Measurements from ENCODE around the gene RNF175. TPM values are rescaled to one million over a fixed set of nuclear protein-coding genes. Genes with fewer than 3 reads are reported as not detected.

Gene RNF175
- polyA plus RNA-seq, 1 donor from 2014 or later = 30.1 TPM

- TF ChIP-seq EP300 (conservative IDR thresholded peaks at IDR 0.05; ENCODE audit: poor library complexity, severe bottlenecking) = no peak
- no peak for TF ChIP-seq CTCF (IDR thresholded peaks at IDR 0.05; ENCODE audit: poor library complexity, severe bottlenecking)
- TF ChIP-seq REST (IDR thresholded peaks at IDR 0.05; ENCODE audit: borderline replicate concordance) = no peak
- TF ChIP-seq RAD21 (conservative IDR thresholded peaks at IDR 0.05) = no peak
- no peak for TF ChIP-seq MXI1 (conservative IDR thresholded peaks at IDR 0.05; ENCODE audit: poor library complexity, severe bottlenecking)
- TF ChIP-seq TAF1 (IDR thresholded peaks at IDR 0.05; ENCODE audit: low read depth) = no peak
- TF ChIP-seq EZH2 (IDR thresholded peaks at IDR 0.05; ENCODE audit: borderline replicate concordance, insufficient read depth, low read length, poor library complexity, severe bottlenecking) = no peak
- TF ChIP-seq POLR2AphosphoS5 (IDR thresholded peaks at IDR 0.05) = no peak
- TF ChIP-seq SMC3 (conservative IDR thresholded peaks at IDR 0.05; ENCODE audit: poor library complexity) = no peak
- Histone ChIP-seq H3K36me3 (ENCODE audit: insufficient read depth, low read length) (no peaks in the 10 kb centered on the region), H2AFZ (ENCODE audit: low read depth, low read length) (no peak overlapping the region), H3K9me2 (ENCODE audit: insufficient read depth, low read length) (no peaks in the 10 kb centered on the region), H3K9ac (ENCODE audit: low read length) (no peak overlapping the region), H3K27ac (ENCODE audit: low read length) (no peak overlapping the region), H3K4me3 (ENCODE audit: low read length) (no peak overlapping the region), H4K20me1 (ENCODE audit: insufficient read depth) (no peaks in the 10 kb centered on the region), H3K9me3 (ENCODE audit: low read length) (no peaks in the 10 kb centered on the region), H3F3A (ENCODE audit: insufficient read depth, low read length, poor library complexity, severe bottlenecking) (no peaks in the 10 kb centered on the region), H3K27me3 (ENCODE audit: insufficient read depth, low read depth, low read length) (no peaks in the 10 kb centered on the region), H3K4me2 (ENCODE audit: low read length) (no peak overlapping the region), H3K79me2 (replicated peaks; ENCODE audit: insufficient read depth, low read length) (no peaks in the 10 kb centered on the region)
Measured at GRCh38 chr4:153713866-153714646, 45.8 kb downstream of the RNF175 start.

- Histone ChIP-seq H2AFZ (ENCODE audit: low read depth, low read length) (no peak overlapping the region), H3K4me3 (ENCODE audit: low read length) (no peak overlapping the region), H3K36me3 (ENCODE audit: insufficient read depth, low read length) (no peaks in the 10 kb centered on the region), H3K79me2 (replicated peaks; ENCODE audit: insufficient read depth, low read length) (no peaks in the 10 kb centered on the region), H4K20me1 (ENCODE audit: insufficient read depth) (no peaks in the 10 kb centered on the region), H3F3A (ENCODE audit: insufficient read depth, low read length, poor library complexity, severe bottlenecking) (no peaks in the 10 kb centered on the region), H3K9me2 (ENCODE audit: insufficient read depth, low read length) (no peaks in the 10 kb centered on the region), H3K9me3 (ENCODE audit: low read length) (no peaks in the 10 kb centered on the region), H3K9ac (ENCODE audit: low read length) (no peak overlapping the region), H3K27ac (ENCODE audit: low read length) (no peak overlapping the region), H3K4me2 (ENCODE audit: low read length) (no peak overlapping the region), H3K27me3 (ENCODE audit: insufficient read depth, low read depth, low read length) (no peaks in the 10 kb centered on the region)
- TF ChIP-seq MXI1 (conservative IDR thresholded peaks at IDR 0.05; ENCODE audit: poor library complexity, severe bottlenecking) (no peak), CTCF (IDR thresholded peaks at IDR 0.05; ENCODE audit: poor library complexity, severe bottlenecking) (no peak), TAF1 (IDR thresholded peaks at IDR 0.05; ENCODE audit: low read depth) (no peak), POLR2AphosphoS5 (IDR thresholded peaks at IDR 0.05) (no peak), RAD21 (conservative IDR thresholded peaks at IDR 0.05) (no peak), SMC3 (conservative IDR thresholded peaks at IDR 0.05; ENCODE audit: poor library complexity) (no peak), EZH2 (IDR thresholded peaks at IDR 0.05; ENCODE audit: borderline replicate concordance, insufficient read depth, low read length, poor library complexity, severe bottlenecking) (no peak), REST (IDR thresholded peaks at IDR 0.05; ENCODE audit: borderline replicate concordance) (no peak), EP300 (conservative IDR thresholded peaks at IDR 0.05; ENCODE audit: poor library complexity, severe bottlenecking) (no peak)
Measured at GRCh38 chr4:153710681-153711080, 49.1 kb downstream of the RNF175 start.

All from neural cell (in vitro differentiated cells).